KBM-7 (cell line): ENCODE data around the gene MED14.
"Not testable (repeated sequence)": the region's sequence is repeated elsewhere in the genome, so short reads cannot be mapped to it uniquely, and the experiment has no call there.

Experiments used
- DNase-seq: peaks from one replicate; pipeline ENCODE4 v3.0.0-alpha.2; 2015
- in situ Hi-C: fragments of 300-500 bp; cut with MboI; formaldehyde crosslinking; loops from 2 replicates; pipeline ENCODE4 v1.14.3; 2020; ENCODE audit warnings: low sequenced_read_pairs, low pct_unique_long_range_greater_than_20kb, mixed read lengths

The MED14 gene

GRCh38 chrX:40735325-40736169, at the start of gene MED14:
Gene MED14, minus strand, starts transcription at chrX:40735542. Its CDS starts 130 bp downstream, at chrX:40735412.
- DNase-seq = peak; percentile 98
- in situ Hi-C loops = no loop called here

- DNase-seq = no peak
- in situ Hi-C loops = loop anchor here (25.0 kb wide), 1 partner anchor 122 kb away; no protein-coding TSS in a partner anchor
These were observed 49.3 kb upstream of the MED14 start for GRCh38 chrX:40784516-40785151.

DNA sequence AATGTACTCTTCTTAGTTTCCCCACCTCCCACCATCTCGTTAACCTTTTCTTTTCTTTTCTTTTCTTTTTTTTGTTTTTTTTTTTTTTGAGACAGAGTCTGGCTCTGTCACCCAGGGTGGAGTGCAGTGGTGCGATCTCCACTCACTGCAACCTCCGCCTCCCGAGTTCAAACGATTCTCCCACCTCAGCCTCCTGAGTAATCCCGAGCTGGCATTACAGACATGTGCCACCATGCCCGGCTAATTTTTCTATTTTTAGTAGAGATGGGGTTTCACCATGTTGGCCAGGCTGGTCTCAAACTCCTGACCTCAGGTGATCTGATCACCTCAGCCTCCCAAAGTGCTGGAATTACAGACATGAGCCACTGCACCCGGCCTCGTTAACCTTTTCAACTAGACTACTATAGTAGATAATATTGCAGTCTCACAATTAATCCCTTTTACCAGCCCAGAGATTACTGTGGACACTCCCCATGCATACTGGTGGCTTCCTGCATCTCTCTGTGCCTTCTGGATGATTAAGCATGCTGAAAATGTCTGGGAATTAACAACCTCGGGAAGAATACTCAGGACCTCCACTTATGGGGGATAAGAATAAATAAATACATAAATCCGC, 47.4 kb upstream of the MED14 start:
- in situ Hi-C loops = loop anchor here (25.0 kb wide), 1 partner anchor 120 kb away; no protein-coding TSS in a partner anchor
- DNase-seq = not testable (repeated sequence)

- no peak for DNase-seq
- in situ Hi-C loops = loop anchor here (25.0 kb wide), 1 partner anchor 119 kb away; no protein-coding TSS in a partner anchor
These were observed 45.6 kb upstream of the MED14 start for GRCh38 chrX:40780951-40781350.

- DNase-seq = no peak
- in situ Hi-C loops = loop anchor here (25.0 kb wide), 1 partner anchor 118 kb away; no protein-coding TSS in a partner anchor
These were observed 44.7 kb upstream of the MED14 start for GRCh38 chrX:40780082-40780481.

DNA sequence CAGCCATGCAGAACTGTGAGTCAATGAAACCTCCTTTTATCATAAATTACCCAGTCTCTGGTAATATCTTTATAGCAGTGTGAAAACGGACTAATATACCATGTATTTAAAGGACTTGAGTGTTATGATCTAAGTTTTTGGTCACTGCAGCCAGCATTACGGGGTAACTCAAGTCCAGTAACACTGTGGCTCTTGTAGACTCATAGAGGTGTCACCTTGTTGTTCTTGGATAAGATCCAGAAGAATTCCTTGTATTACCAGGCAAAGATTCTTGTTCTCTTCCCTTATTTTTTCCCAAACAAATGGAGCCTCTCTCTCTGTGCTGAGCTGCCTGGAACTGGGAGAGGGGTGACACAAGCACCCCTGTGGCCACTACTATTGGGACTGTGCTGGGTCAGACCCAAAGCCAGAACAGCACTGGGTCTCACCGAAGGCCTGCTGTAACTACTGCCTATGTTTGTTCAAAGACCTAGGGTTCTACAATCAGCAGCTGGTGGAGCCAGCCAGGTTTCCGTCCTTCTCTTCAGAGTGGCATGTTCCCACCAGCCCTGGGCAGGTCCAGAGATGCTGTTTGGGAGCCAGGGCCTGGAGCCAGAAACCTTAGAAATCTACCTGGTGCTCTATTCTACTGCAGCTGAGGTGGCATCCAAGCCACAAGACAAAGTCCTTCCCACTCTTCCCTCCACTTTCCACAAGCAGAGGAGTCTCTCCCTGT, 43.7 kb upstream of the MED14 start:
- no peak for DNase-seq
- in situ Hi-C loops = loop anchor here (25.0 kb wide), 1 partner anchor 117 kb away; no protein-coding TSS in a partner anchor

GRCh38 chrX:40773809-40774208, 38.5 kb upstream of the MED14 start:
- in situ Hi-C loops = no loop called here
- DNase-seq = no peak

DNA sequence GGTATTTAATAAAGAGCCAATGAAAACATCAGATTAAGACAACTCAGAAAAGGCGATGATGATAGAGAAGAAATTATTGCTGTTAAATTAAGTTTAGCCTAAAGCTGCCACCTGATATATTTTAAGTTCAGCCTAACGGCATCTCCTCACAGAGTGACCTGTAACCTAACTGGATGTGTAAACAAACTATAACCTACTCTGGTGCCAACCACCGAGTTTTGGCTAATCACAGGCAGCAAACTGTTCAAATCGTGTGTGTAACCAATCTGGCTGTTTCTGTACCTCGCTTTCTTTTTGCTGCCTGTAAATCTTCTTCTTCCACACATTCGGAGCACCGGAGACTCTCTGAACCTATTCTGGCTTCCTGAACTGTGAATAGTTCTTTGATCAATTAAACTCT, 37.8 kb upstream of the MED14 start:
- no peak for DNase-seq
- in situ Hi-C loops = no loop called here

DNA sequence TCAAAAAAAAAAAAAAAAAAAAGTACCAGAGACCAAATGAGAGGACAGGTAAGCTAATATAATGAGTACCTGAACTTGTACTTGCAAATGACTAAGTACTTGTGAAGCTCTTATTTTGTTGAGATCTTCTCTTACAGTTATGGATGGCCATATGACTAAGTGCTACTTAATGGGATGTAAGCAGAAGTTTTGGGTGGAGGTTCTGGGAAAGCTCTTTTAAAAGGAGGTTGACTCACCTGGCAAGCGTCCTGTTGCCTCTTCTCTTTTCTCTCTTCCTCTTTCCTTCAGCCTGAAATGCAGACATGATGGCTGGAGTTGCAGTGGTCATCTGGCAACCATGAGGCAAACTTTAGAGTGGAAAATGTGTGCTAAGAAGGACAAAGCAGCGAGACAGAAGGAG, 36.9 kb upstream of the MED14 start:
- DNase-seq = peak; percentile 30
- in situ Hi-C loops = no loop called here

DNA sequence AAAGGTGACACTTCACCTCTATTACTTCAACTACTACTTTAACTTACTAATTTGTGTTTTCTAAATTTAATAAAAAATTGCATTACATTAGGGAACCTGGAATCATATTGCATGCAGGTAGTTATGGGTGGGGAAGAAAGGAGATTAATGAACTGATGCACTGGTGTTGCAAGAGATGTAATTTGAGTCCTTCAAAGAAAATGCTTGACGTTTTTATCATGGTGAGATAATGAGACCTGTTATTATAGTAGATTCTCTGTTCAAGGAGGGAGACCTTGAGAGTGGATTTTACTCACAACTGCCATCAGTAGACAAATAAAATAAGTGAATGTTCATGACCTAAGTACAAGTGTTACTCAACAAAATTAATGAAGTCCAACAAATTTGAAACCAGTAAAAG, 26.4 kb upstream of the MED14 start:
- in situ Hi-C loops = no loop called here
- no peak for DNase-seq

GRCh38 chrX:40759374-40759773, 24.0 kb upstream of the MED14 start:
- DNase-seq = no peak
- in situ Hi-C loops = no loop called here

GRCh38 chrX:40757058-40757457, 21.7 kb upstream of the MED14 start:
- no peak for DNase-seq
- in situ Hi-C loops = no loop called here

DNA sequence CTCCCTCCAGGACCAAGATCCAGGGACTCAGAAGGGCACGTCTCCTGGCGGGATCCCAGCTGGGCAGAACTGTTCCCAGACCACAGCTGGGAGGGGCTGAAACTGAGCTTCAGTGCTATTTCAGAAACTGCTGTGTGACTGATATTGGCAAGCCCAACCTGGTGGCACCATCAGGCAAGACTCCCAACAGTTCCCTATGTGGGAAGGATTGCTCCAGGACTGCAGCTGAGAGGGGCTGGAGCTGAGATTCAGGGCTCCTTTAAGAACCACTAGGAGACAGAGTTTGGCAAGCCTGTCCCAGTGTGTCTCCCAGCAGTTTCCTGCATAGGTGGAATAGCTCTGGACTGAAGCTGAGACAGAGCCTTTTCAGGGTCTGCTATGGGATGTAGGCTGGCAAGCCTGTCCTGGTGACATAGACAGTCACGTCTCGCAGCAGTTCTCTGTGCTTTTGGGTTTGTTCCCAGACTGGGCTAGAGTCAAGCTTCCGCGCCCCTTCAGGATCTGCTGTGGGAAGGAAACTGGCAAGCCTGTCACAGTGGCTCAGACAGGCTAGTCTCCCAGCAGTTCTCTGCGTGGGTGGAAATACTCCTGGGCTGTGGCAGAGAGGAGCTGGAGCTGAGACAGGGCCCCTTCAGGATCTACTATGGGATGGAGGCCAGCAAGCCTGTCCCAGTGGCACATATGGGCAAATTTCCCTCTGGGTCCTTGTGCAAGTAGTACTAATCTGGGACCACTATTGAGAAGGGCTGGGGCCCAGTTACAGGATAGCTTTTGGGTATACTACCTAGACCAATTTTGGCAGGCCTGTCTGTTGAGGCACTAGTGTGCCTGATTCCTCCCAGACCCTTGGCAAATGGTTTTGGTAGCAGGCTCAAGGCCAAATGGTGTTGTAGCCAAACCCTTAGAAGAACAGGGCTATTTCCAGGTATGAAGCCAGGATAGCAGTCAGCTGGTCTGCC, 20.2 kb upstream of the MED14 start:
- DNase-seq = no peak
- in situ Hi-C loops = no loop called here

DNA sequence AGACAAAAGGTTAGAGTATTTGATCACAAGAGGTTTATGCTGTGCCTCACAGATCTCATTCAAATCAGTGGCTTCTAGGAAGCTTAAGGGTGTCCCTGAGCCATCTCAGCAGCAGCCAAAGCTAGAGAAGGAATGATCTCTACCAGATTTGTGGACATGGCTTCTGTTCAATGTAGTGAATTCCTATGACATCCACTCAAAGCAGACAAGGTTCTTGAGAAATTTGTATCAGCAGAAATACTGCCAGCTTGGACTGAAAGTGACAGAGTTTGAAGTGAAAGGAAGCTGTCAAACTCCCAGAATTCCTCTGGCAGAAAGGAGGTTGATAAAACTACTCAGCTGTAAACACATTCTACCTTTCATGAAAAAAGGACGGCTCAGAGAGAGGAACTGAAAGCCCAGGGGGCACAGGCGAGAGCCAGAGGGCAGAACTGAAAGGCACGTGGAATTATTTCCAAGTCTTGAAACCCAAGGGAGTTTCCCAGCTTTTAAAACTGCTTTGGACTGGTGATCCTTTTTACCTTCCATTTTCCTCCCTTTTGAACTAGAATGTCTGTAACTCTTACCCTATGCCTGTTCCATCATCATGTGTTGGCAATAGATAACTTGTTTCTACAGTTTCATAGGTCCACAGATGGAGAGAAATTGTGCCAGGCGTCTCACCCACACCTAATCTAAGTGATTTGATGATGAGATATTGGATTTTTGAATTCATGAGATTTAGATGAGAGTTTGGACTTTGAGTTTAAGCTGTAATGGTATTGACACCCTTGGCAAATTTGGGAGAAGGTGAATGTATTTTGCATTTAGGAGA, 14.5 kb upstream of the MED14 start:
- peak; percentile 37 for DNase-seq
- in situ Hi-C loops = no loop called here

GRCh38 chrX:40748977-40749376, 13.6 kb upstream of the MED14 start:
- peak; percentile 32 for DNase-seq
- in situ Hi-C loops = no loop called here

GRCh38 chrX:40746521-40746920, 11.2 kb upstream of the MED14 start:
- DNase-seq = peak; percentile 53
- in situ Hi-C loops = no loop called here

DNA sequence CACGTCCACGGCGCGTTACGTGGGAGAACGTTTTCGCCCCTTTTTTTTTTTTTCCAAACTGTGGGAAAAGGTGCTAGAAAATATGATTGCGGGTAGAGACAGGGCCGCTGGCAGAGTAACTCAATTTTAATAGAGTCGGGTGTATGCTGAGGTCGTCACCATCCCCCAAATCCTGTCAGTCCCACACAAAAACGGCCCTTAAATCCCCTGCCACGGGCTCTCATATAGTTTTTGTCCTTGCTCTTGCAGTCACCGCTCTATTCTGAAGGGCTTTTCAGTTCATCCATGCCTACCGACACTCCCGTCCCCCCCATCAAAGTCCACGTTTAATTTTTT, 796 bp upstream of the MED14 start:
- DNase-seq = no peak
- in situ Hi-C loops = no loop called here

GRCh38 chrX:40734971-40735324, 394 bp downstream of the MED14 start:
- DNase-seq = no peak
- in situ Hi-C loops = no loop called here
